ENCODE measurements around the gene BMP7.

DNA sequence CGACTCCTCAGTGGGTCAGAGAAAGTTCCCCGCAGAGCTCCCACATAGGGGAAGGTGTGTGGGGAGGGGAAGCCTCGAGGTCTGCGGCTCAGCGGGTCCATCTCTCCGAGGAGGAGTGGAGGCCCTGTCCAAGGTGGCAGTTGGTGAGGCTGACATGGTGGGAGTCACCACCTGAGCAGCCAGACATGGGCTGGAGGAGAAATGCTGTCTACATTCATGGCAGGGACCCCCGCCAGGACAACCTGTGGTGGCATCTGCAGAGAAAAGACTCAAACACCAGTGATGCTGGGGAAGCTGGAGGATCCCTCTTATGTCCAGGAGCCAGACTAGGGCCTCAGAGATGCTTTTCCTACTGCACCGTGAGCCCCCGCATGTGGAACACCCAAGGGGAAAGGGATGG, 49.8 kb downstream of the BMP7 start:
- TF ChIP-seq CTCF (IDR thresholded peaks at IDR 0.05) (no peak), POLR2A (IDR thresholded peaks at IDR 0.05) (no peak), EP300 (IDR thresholded peaks at IDR 0.05) (no peak)
